ENCODE measurements around the gene EDN1. TPM values are rescaled to one million over a fixed set of nuclear protein-coding genes. Genes with fewer than 3 reads are reported as not detected.

The EDN1 gene
- total and polyA plus RNA-seq, 3 donors from 2014 or later = 6.4 to 18.4 (median 12.8) TPM

DNA sequence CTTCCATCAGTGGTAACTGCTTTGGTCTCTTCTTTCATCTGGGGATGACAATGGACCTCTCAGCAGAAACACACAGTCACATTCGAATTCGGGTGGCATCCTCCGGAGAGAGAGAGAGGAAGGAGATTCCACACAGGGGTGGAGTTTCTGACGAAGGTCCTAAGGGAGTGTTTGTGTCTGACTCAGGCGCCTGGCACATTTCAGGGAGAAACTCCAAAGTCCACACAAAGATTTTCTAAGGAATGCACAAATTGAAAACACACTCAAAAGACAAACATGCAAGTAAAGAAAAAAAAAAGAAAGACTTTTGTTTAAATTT lies 6.1 kb downstream of the EDN1 start:
- no peak for TF ChIP-seq POLR2A (IDR thresholded peaks at IDR 0.05)
- TF ChIP-seq, protein P1, sequence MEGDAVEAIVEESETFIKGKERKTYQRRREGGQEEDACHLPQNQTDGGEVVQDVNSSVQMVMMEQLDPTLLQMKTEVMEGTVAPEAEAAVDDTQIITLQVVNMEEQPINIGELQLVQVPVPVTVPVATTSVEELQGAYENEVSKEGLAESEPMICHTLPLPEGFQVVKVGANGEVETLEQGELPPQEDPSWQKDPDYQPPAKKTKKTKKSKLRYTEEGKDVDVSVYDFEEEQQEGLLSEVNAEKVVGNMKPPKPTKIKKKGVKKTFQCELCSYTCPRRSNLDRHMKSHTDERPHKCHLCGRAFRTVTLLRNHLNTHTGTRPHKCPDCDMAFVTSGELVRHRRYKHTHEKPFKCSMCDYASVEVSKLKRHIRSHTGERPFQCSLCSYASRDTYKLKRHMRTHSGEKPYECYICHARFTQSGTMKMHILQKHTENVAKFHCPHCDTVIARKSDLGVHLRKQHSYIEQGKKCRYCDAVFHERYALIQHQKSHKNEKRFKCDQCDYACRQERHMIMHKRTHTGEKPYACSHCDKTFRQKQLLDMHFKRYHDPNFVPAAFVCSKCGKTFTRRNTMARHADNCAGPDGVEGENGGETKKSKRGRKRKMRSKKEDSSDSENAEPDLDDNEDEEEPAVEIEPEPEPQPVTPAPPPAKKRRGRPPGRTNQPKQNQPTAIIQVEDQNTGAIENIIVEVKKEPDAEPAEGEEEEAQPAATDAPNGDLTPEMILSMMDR (IDR thresholded peaks at IDR 0.05) = no peak
- H3K9me3 ChIP-seq = no peaks in the 10 kb centered on the region
- H3K27me3 ChIP-seq = no peaks in the 10 kb centered on the region
- WGBS, 2 donors = 49 to 66% methylated on average over 5 of the region's 5 CpGs
- no peak for DNase-seq
- no peak overlapping the region for H3K4me3 ChIP-seq
- no peaks in the 10 kb centered on the region for H3K4me1 ChIP-seq
- H3K36me3 ChIP-seq (ENCODE audit: low read depth, missing control alignments) = no peaks in the 10 kb centered on the region
- intact Hi-C loops (cut with DNase I; ENCODE audit: low total_unique reads) = no loop called here
- no peak overlapping the region for H3K27ac ChIP-seq

DNA sequence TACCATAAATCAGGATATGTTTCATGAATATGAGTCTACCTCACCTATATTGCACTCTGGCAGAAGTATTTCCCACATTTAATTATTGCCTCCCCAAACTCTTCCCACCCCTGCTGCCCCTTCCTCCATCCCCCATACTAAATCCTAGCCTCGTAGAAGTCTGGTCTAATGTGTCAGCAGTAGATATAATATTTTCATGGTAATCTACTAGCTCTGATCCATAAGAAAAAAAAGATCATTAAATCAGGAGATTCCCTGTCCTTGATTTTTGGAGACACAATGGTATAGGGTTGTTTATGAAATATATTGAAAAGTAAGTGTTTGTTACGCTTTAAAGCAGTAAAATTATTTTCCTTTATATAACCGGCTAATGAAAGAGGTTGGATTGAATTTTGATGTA lies 6.4 kb downstream of the EDN1 start:
- Histone ChIP-seq H3K9me3 (no peaks in the 10 kb centered on the region), H3K4me1 (no peaks in the 10 kb centered on the region), H3K27ac (no peak overlapping the region), H3K27me3 (no peaks in the 10 kb centered on the region), H3K4me3 (no peak overlapping the region), H3K36me3 (ENCODE audit: low read depth, missing control alignments) (no peaks in the 10 kb centered on the region)
- no peak for TF ChIP-seq POLR2A (IDR thresholded peaks at IDR 0.05)
- TF ChIP-seq, protein P1 (IDR thresholded peaks at IDR 0.05) = no peak
- intact Hi-C loops (cut with DNase I; ENCODE audit: low total_unique reads) = no loop called here
- WGBS, 2 donors = 90 to 91% methylated on average over 3 of the region's 3 CpGs
- DNase-seq = no peak

DNA sequence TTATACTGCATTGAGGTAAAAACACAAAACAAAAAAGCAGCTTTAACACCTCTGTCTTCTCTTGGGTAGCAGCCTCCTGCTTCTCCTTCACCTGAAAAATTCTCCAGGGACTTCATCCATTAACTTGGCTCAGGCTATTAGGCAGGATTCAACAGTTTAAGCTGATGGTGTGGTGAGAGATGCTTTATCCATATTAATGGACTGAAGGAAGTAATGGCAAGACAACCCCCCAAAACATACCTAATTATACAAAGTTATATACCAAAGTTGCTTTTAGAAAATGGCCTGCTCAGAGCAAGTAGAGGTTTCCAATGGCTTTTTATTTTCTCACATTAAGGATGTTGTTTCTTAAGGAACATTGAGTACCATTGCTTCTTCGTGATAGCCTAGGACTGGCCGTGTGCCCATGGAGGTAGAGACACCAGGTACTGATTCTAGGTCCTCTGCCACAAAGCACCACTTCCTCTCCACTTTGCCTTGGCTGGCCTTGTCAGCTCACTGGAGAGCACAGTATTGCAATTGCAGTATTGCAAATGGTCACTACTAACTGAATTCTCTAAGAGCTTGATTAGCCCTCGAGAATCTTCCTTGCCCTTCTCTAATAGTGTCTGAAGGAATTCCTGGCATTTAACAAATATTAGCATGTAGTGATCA lies 7.3 kb downstream of the EDN1 start:
- TF ChIP-seq, protein P1 (IDR thresholded peaks at IDR 0.05) = no peak
- TF ChIP-seq POLR2A (IDR thresholded peaks at IDR 0.05) = no peak
- H3K4me3 ChIP-seq = no peak overlapping the region
- no peaks in the 10 kb centered on the region for H3K9me3 ChIP-seq
- DNase-seq = no peak
- H3K4me1 ChIP-seq = no peaks in the 10 kb centered on the region
- WGBS, 2 donors = 72 to 80% methylated on average over 3 of the region's 3 CpGs
- H3K27me3 ChIP-seq = no peaks in the 10 kb centered on the region
- intact Hi-C loops (cut with DNase I; ENCODE audit: low total_unique reads) = no loop called here
- H3K27ac ChIP-seq = no peak overlapping the region
- no peaks in the 10 kb centered on the region for H3K36me3 ChIP-seq (ENCODE audit: low read depth, missing control alignments)

DNA sequence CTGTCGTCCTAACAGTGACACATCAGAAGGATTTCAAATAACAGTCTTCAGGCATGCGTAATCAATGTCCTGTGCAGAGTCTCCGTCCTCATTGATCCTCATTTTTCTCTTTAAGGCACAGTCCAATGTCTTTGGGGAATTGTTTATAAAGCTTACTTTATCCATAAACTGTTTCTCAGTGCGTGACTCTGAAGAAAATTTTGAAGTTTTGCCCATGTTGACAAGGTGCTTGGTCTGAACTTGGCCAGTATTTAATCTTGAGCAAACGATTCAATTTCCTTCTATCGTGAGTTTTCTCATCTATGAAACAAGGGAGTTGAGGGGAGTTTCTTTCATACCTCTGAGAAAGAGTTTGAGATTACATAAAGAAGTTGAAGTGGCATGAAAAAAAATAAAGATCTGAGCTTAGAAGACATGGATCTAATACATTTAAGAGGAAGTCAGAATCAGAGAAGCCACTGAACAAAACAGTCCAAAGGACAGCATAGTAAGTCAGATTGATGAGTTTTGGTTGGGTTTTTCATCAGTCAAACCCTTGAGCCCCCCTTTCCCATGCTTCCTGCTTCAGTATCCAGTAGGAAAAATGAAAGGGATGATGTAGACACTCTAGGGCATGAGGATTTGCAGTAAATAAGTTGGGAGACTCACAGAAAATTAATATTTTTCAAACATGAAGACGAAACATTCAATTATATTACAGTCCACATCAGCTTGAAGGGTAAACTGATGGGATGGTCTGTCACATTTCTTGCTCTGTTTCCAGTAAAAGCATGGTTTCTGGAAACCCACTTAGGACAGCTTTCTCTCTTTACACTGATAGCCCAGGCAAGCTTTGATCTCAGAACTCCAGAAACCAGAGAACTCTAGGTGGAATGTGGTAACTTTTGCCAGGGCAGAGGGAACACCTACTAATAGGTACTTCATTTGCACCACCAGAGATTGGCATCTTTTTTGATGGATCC lies 8.1 kb downstream of the EDN1 start:
- no peaks in the 10 kb centered on the region for H3K9me3 ChIP-seq
- no peak for DNase-seq
- no peaks in the 10 kb centered on the region for H3K27me3 ChIP-seq
- H3K36me3 ChIP-seq (ENCODE audit: low read depth, missing control alignments) = no peaks in the 10 kb centered on the region
- intact Hi-C loops (cut with DNase I; ENCODE audit: low total_unique reads) = no loop called here
- H3K4me1 ChIP-seq = no peaks in the 10 kb centered on the region
- H3K27ac ChIP-seq = no peak overlapping the region
- no peak for TF ChIP-seq POLR2A (IDR thresholded peaks at IDR 0.05)
- TF ChIP-seq, protein P1 (IDR thresholded peaks at IDR 0.05) = no peak
- no peak overlapping the region for H3K4me3 ChIP-seq
- 78 to 83% methylated on average over 7 of the region's 7 CpGs for WGBS, 2 donors

Data from testis (tissue), 3 donors.